Endothelial cell of umbilical vein (primary cell): ENCODE measurements around the gene PIEZO2. TPM values are rescaled to one million over a fixed set of nuclear protein-coding genes. Genes with fewer than 3 reads are reported as not detected.

Source experiments
- BruUV-seq: library from RNA; stranded (reverse); fragments of 400-500 nt; replicated peaks from 2 replicates; lab custom pipeline; 2021; lab: Mats Ljungman, UMichigan
- CTCF ChIA-PET: fragments of 300-600, 350-600 bp; sonication (Branson Sonifier 250); formaldehyde crosslinking; loops from one replicate; lab custom pipeline; 2021; ENCODE audit warnings: antibody characterized with exemption, inconsistent platforms; lab: Charles Lee
- POLR2A ChIA-PET: fragments of 300-600, 350-600 bp; sonication (Branson Sonifier 250); formaldehyde crosslinking; loops from one replicate; lab custom pipeline; 2021; ENCODE audit warnings: antibody characterized with exemption, inconsistent platforms; lab: Charles Lee
- DNase-seq: peaks from one replicate; pipeline ENCODE4 v3.0.0-alpha.2; 2011; ENCODE audit warnings: low read depth, low spot score
- FAIRE-seq: peaks from 2 replicates; lab custom pipeline; 2011; peaks lifted over from hg19 to GRCh38; lab: Jason Lieb, UNC
- H2AFZ ChIP-seq: 2 replicates; pipeline ENCODE4 v1.6.0; 2012; ENCODE audit warnings: low read depth, low read length, control low read depth, inconsistent platforms
- H3K27ac ChIP-seq: 2 replicates; pipeline ENCODE4 v1.5.1; 2011; ENCODE audit warnings: low read depth, mild to moderate bottlenecking, control low read depth, low read length, moderate library complexity; ENCODE audit not compliant: insufficient read depth
- H3K27me3 ChIP-seq, 2 experiments: 2 replicates each; pipeline versions ENCODE4 v1.6.0 to v1.6.1; 2011; ENCODE audit warnings: low read length in 2 of 2, mixed read lengths in 1 of 2; ENCODE audit not compliant: control insufficient read depth in 2 of 2, insufficient read depth in 2 of 2
- H3K36me3 ChIP-seq, 2 experiments: 2 replicates in 1 of 2; 3 replicates in 1 of 2; pipeline ENCODE4 v1.5.1; 2011; ENCODE audit warnings: low read length in 2 of 2, mild to moderate bottlenecking in 1 of 2, moderate library complexity in 1 of 2; ENCODE audit not compliant: control insufficient read depth in 2 of 2, insufficient read depth in 2 of 2; ENCODE audit errors: extremely low read depth in 1 of 2
- H3K4me1 ChIP-seq: 3 replicates; pipeline ENCODE4 v1.5.1; 2011; ENCODE audit warnings: mild to moderate bottlenecking, low read length; ENCODE audit not compliant: control insufficient read depth, insufficient read depth; ENCODE audit errors: extremely low read depth
- H3K4me2 ChIP-seq: 2 replicates; pipeline ENCODE4 v1.6.1; 2011; ENCODE audit warnings: low read length, control low read depth, mixed read lengths; ENCODE audit not compliant: insufficient read depth
- H3K4me3 ChIP-seq, 3 experiments: fragments of 200-600 bp in 1 of 3; sonication (generic), shearing (Covaris generic) in 1 of 3; replicated peaks in 1 of 3; 2 replicates each; pipeline ENCODE4 v1.5.1; 2011 to 2016; ENCODE audit warnings: control low read depth in 3 of 3, low read length in 3 of 3, mild to moderate bottlenecking in 2 of 3, inconsistent platforms in 1 of 3, low read depth in 1 of 3, moderate library complexity in 1 of 3; ENCODE audit not compliant: insufficient read depth in 1 of 3
- H3K79me2 ChIP-seq: 2 replicates; pipeline ENCODE4 v1.6.0; 2012; ENCODE audit warnings: low read length, inconsistent platforms; ENCODE audit not compliant: control insufficient read depth, insufficient read depth
- H3K9ac ChIP-seq: replicated peaks from 2 replicates; pipeline ENCODE3; 2011; ENCODE audit warnings: low read length, control low read depth; ENCODE audit not compliant: insufficient read depth; ENCODE audit errors: extremely low read depth
- H3K9me1 ChIP-seq: replicated peaks from 3 replicates; pipeline ENCODE4 v1.6.0; 2011; ENCODE audit warnings: mild to moderate bottlenecking, low read length; ENCODE audit not compliant: control insufficient read depth, insufficient read depth; ENCODE audit errors: extremely low read depth
- H3K9me3 ChIP-seq: replicated peaks from 2 replicates; pipeline ENCODE4 v1.5.1; 2012; ENCODE audit warnings: low read length, inconsistent platforms; ENCODE audit not compliant: control insufficient read depth, insufficient read depth
- H4K20me1 ChIP-seq: replicated peaks from 2 replicates; pipeline ENCODE3; 2011; ENCODE audit warnings: mild to moderate bottlenecking, low read length; ENCODE audit not compliant: control insufficient read depth, insufficient read depth; ENCODE audit errors: extremely low read depth
- EZH2 ChIP-seq: IDR thresholded peaks from 2 replicates; pipeline ENCODE4 v1.6.1; 2012; ENCODE audit warnings: borderline replicate concordance, low read depth, mild to moderate bottlenecking, moderate library complexity, low read length, inconsistent platforms; ENCODE audit not compliant: severe bottlenecking
- FOS ChIP-seq: IDR thresholded peaks from 2 replicates; pipeline ENCODE4 v1.6.1; 2011; ENCODE audit warnings: mild to moderate bottlenecking, low read length, moderate library complexity, borderline replicate concordance; ENCODE audit not compliant: insufficient read depth
- GATA2 ChIP-seq: IDR thresholded peaks from 2 replicates; pipeline ENCODE4 v1.7.0; 2011; ENCODE audit warnings: low read depth, mild to moderate bottlenecking, moderate library complexity, mixed read lengths, low read length; ENCODE audit not compliant: insufficient read length, insufficient read depth
- JUN ChIP-seq: IDR thresholded peaks from 2 replicates; pipeline ENCODE4 v1.6.1; 2011; ENCODE audit warnings: borderline replicate concordance, low read depth; ENCODE audit not compliant: insufficient read length, insufficient read depth
- MYC ChIP-seq: IDR thresholded peaks from one replicate; pipeline ENCODE4 v1.6.1; 2011; ENCODE audit warnings: mild to moderate bottlenecking, low read depth, low read length
- POLR2AphosphoS5 ChIP-seq: IDR thresholded peaks from 2 replicates; pipeline ENCODE4 v1.6.1; 2012; ENCODE audit warnings: low read depth, mild to moderate bottlenecking, control low read depth, low read length, moderate library complexity; ENCODE audit not compliant: insufficient read depth
- dilution Hi-C: fragments of 300-500 bp; cut with MboI; formaldehyde crosslinking; loops from one replicate; pipeline ENCODE4 v1.15.0; 2019; ENCODE audit warnings: low sequenced_read_pairs; ENCODE audit not compliant: extremely low pct_ligation_motif_present
- intact Hi-C: fragments of 100-400 bp; cut with micrococcal nuclease; formaldehyde crosslinking; loops from one replicate; pipeline ENCODE4 v1.10.0; 2022
- polyA plus RNA-seq, 4 experiments: library from polyadenylated mRNA; depleted of rRNA in 3 of 4; stranded (reverse) in 3 of 4; unstranded in 1 of 4; fragments of >200 nt; gene quantifications; 2 replicates each; pipeline versions ENCODE4 v1.2.1 to v1.2.3, GENCODE V29; 2011 to 2012; ENCODE audit warnings: missing spikeins in 1 of 4
- total RNA-seq: library from RNA; stranded (reverse); gene quantifications from 2 replicates; pipeline ENCODE4 v1.2.3, GENCODE V29; 2021
- TF ChIP-seq, protein P1 (sequence below), 2 donors: IDR thresholded peaks; 1 replicate in 1 of 2; 2 replicates in 1 of 2; pipeline ENCODE4 v1.5.1; 2011; ENCODE audit warnings: low read length in 2 of 2, mild to moderate bottlenecking in 2 of 2, moderate library complexity in 2 of 2, control low read depth in 1 of 2, inconsistent platforms in 1 of 2, low read depth in 1 of 2; ENCODE audit not compliant: insufficient read depth in 1 of 2; ENCODE audit errors: extremely low read depth in 1 of 2
- TF ChIP-seq, protein P2 (sequence below): IDR thresholded peaks from 2 replicates; pipeline ENCODE4 v1.6.1; 2011; ENCODE audit not compliant: insufficient read depth, insufficient read length

Gene PIEZO2
- total and polyA plus RNA-seq, 2 donors (not counting 3 experiments of a cell fraction or from before 2014, with no cell fraction given): 1.7 to 11.2 TPM

DNA sequence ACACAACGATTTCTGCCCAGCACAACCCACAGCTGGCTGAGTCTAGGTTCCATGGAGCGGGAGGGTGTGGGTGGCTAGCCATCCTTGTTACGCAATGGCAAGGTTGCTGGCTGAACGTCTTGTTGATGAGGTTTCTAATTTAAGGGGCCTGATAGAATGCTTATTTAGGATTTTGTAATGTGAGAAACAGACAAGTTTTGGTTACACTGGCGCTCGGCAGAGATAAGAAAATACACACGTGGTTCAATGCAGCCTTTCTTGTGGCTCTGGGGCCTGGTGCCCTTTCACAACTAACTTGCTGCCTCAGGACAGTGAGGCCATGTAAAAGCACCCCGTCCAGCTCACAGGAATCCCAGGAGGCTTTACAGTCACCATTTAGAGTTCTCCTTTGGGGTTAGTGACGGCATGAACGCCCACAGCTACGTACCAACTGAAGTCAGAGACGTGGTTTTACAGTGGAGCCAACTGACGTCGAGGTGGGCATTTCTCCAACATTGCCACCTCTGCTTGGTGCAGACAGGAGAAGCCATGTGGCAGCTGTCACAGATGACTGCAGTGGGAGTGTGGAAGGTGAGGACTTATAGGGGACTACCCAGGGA is 29.7 kb upstream of the PIEZO2 start:
- no peak for FAIRE-seq
- Histone ChIP-seq H3K9me3 (no peaks in the 10 kb centered on the region), H3K36me3 (no peaks in the 10 kb centered on the region), H3K27me3 (no peaks in the 10 kb centered on the region), H3K27ac (no peak overlapping the region), H3K4me2 (no peak overlapping the region), H3K9ac (no peak overlapping the region), H3K9me1 (no peaks in the 10 kb centered on the region), H3K4me1 (no peaks in the 10 kb centered on the region), H4K20me1 (no peaks in the 10 kb centered on the region), H3K79me2 (no peaks in the 10 kb centered on the region), H3K4me3 (no peak overlapping the region), H2AFZ (no peak overlapping the region)
- CTCF ChIA-PET: no interaction called here
- DNase-seq: no peak
- POLR2A ChIA-PET: no interaction called here
- TF ChIP-seq POLR2AphosphoS5 (no peak), MYC (no peak), JUN (no peak)
- no TSS peak for BruUV-seq
- dilution Hi-C loops: no loop called here
- intact Hi-C loops: no loop called here

DNA sequence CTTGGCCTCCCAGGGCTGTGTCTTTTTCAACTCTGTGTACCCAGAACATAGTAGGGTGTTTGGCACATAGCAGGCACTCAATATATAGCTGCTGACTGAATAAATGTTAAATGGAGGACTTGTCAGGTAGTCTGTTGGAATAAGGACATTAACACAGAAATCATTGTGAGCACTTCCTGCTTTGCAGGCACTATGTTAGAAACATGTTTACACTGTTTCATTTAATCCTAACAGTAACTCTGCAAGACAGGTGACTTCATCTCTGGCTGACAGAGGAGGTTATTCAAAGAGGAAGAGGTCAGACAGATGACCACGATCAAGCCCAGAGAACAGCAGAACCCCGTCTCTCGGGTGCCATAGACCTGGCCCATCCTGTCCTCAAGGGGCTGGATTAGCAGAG is 28.0 kb upstream of the PIEZO2 start:
- Histone ChIP-seq H3K79me2 (no peaks in the 10 kb centered on the region), H3K9ac (no peak overlapping the region), H3K9me1 (no peaks in the 10 kb centered on the region), H3K9me3 (no peaks in the 10 kb centered on the region), H3K4me2 (no peak overlapping the region), H2AFZ (no peak overlapping the region), H3K4me3 (no peak overlapping the region), H4K20me1 (no peaks in the 10 kb centered on the region), H3K36me3 (no peaks in the 10 kb centered on the region), H3K27ac (no peak overlapping the region), H3K27me3 (no peaks in the 10 kb centered on the region), H3K4me1 (no peaks in the 10 kb centered on the region)
- intact Hi-C loops (no loop called here), dilution Hi-C loops (no loop called here)
- BruUV-seq: no TSS peak
- CTCF ChIA-PET: no interaction called here
- no peak for DNase-seq
- no peak for FAIRE-seq
- TF ChIP-seq EZH2 (no peak), FOS (no peak), JUN (no peak), GATA2 (no peak), MYC (no peak), POLR2AphosphoS5 (no peak)
- TF ChIP-seq, protein P1, sequence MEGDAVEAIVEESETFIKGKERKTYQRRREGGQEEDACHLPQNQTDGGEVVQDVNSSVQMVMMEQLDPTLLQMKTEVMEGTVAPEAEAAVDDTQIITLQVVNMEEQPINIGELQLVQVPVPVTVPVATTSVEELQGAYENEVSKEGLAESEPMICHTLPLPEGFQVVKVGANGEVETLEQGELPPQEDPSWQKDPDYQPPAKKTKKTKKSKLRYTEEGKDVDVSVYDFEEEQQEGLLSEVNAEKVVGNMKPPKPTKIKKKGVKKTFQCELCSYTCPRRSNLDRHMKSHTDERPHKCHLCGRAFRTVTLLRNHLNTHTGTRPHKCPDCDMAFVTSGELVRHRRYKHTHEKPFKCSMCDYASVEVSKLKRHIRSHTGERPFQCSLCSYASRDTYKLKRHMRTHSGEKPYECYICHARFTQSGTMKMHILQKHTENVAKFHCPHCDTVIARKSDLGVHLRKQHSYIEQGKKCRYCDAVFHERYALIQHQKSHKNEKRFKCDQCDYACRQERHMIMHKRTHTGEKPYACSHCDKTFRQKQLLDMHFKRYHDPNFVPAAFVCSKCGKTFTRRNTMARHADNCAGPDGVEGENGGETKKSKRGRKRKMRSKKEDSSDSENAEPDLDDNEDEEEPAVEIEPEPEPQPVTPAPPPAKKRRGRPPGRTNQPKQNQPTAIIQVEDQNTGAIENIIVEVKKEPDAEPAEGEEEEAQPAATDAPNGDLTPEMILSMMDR (IDR thresholded peaks at IDR 0.05; ENCODE audit: extremely low read depth in 1 of 2, insufficient read depth in 1 of 2, low read depth in 1 of 2, low read length in 2 of 2): no peak
- TF ChIP-seq, protein P2, sequence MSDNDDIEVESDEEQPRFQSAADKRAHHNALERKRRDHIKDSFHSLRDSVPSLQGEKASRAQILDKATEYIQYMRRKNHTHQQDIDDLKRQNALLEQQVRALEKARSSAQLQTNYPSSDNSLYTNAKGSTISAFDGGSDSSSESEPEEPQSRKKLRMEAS: no peak
- POLR2A ChIA-PET: no interaction called here
